Thyroid gland (tissue), 4 donors: ENCODE results near the gene RRP9.

Experiments used
- POLR2A ChIP-seq, 2 donors: fragments of 450-650 bp; IDR thresholded peaks; one replicate each; pipeline ENCODE4 v1.6.1; 2017; ENCODE audit warnings: antibody characterized with exemption in 2 of 2, mild to moderate bottlenecking in 2 of 2, moderate library complexity in 1 of 2
- TF ChIP-seq, protein P1 (sequence below), 6 experiments: fragments of 200-600 bp in 3 of 6; fragments of 450-650 bp in 3 of 6; sonication (generic) in 3 of 6; IDR thresholded peaks; one replicate each; pipeline ENCODE4 v1.5.1; 2016 to 2019; ENCODE audit warnings: antibody characterized with exemption in 6 of 6, mild to moderate bottlenecking in 2 of 6, inconsistent platforms in 1 of 6, moderate library complexity in 1 of 6

GRCh38 chr3:51941463-51941797, 274 bp downstream of the RRP9 start:
- TF ChIP-seq, protein P1, sequence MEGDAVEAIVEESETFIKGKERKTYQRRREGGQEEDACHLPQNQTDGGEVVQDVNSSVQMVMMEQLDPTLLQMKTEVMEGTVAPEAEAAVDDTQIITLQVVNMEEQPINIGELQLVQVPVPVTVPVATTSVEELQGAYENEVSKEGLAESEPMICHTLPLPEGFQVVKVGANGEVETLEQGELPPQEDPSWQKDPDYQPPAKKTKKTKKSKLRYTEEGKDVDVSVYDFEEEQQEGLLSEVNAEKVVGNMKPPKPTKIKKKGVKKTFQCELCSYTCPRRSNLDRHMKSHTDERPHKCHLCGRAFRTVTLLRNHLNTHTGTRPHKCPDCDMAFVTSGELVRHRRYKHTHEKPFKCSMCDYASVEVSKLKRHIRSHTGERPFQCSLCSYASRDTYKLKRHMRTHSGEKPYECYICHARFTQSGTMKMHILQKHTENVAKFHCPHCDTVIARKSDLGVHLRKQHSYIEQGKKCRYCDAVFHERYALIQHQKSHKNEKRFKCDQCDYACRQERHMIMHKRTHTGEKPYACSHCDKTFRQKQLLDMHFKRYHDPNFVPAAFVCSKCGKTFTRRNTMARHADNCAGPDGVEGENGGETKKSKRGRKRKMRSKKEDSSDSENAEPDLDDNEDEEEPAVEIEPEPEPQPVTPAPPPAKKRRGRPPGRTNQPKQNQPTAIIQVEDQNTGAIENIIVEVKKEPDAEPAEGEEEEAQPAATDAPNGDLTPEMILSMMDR (IDR thresholded peaks at IDR 0.05) = no peak
- no peak for TF ChIP-seq POLR2A (IDR thresholded peaks at IDR 0.05)
